GM12891 (cell line): ENCODE results near the gene PARP4.
"Not testable (repeated sequence)": the region's sequence is repeated elsewhere in the genome, so short reads cannot be mapped to it uniquely, and the experiment has no call there.

Experiments
- DNase-seq: peaks from one replicate; pipeline ENCODE4 v3.0.0; 2011; ENCODE audit warnings: low spot score; ENCODE audit not compliant: insufficient read length
- FAIRE-seq: peaks from 2 replicates; lab custom pipeline; 2011; peaks lifted over from hg19 to GRCh38; lab: Jason Lieb, UNC
- PAX5 ChIP-seq: IDR thresholded peaks from 2 replicates; pipeline ENCODE4 v1.6.1; 2011; ENCODE audit warnings: low read length, moderate library complexity, mild to moderate bottlenecking; ENCODE audit not compliant: insufficient read depth, severe bottlenecking
- POLR2A ChIP-seq: IDR thresholded peaks from 2 replicates; pipeline ENCODE4 v1.6.1; 2011; ENCODE audit warnings: low read depth, low read length, control low read depth
- POLR2AphosphoS5 ChIP-seq: IDR thresholded peaks from 2 replicates; pipeline ENCODE4 v1.6.1; 2011; ENCODE audit warnings: low read depth, low read length, control low read depth
- POU2F2 ChIP-seq: IDR thresholded peaks from 2 replicates; pipeline ENCODE4 v1.6.1; 2011; ENCODE audit warnings: low read depth, mild to moderate bottlenecking, control low read depth, low read length, moderate library complexity
- SPI1 ChIP-seq: IDR thresholded peaks from 2 replicates; pipeline ENCODE4 v1.6.1; 2011; ENCODE audit warnings: low read depth, low read length, control low read depth
- TAF1 ChIP-seq: IDR thresholded peaks from 2 replicates; pipeline ENCODE4 v1.6.1; 2011; ENCODE audit warnings: low read depth, low read length, control low read depth

Gene PARP4

DNA sequence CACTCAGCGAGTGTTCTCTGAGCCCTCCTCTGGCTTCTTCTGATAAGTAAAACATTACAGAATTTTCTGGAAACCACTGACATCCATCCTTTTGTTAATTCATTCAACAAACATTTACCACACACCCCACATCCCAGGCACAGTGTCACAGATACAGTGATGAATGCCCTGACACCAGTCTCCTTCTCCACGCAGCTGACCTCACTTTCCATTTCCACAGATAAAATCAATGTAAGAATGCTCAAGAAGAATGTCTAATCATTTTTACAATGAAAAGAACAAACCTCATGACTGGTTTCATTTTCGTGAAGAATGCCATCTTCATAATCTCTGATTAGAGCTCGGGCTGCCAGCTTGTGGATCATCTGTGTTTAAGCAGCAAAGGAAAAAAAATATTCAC, 69.2 kb downstream of the PARP4 start:
- no peak for TF ChIP-seq SPI1
- no peak for TF ChIP-seq PAX5
- no peak for TF ChIP-seq TAF1
- TF ChIP-seq POLR2AphosphoS5, result no peak
- no peak for TF ChIP-seq POLR2A
- no peak for TF ChIP-seq POU2F2
- no peak for FAIRE-seq
- DNase-seq, result no peak

DNA sequence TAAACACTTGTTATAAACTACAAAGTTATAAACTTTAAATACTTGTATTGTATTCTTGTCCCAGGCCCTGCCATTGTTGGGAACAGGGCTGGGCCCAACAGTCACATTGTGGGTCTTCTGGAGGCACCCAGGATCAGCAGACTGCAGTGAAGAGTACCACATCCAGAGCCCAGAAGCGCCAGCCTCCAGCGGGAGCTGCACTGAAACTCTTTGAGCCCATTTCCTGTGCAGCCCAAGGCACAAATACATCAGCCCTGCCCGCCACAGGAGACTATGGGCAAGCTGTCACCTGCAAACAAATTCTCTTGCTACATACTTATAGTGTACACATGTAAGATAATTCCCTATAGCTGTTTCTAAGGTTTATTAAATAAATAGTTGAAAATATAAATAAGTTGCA, 86.5 kb downstream of the PARP4 start:
- not testable (repeated sequence) for FAIRE-seq, DNase-seq

DNA sequence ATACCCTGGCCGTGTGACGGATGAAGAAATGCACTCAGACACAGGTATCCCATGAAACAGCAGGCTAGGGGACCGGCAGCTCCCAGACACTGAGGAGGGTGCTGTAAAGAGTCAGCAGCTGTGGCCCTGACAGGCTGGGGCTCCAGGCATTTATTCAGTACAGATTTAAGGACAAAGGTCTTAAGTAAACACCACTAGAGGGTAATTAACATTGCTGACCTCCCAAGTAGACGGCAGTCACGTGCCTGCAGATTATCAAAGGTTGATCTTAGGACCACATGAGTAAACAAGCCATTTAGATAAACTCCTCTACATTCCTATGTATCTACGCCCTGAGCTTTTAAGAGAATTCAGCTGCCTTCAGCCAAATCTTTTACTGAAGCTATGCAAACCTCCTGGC, 92.9 kb downstream of the PARP4 start:
- FAIRE-seq, DNase-seq: not testable (repeated sequence)

DNA sequence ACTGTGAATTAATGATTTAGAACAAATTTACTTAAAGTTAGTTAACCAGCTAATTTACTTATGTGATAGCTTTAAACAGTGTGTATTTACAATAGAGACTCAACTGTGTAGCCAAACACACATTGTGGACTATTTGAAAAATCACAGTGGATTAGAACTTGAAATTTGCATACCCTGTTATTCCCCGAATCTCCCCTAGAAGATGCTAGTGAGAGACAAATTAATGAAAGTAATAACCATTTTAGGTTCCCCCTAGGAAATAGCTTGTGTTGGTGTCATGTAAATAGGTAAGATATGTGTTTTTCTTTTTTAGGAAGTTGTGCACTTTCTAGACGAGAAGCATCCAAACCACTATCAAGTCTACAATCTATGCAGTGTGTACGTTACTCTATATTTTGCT, 104.7 kb downstream of the PARP4 start:
- TF ChIP-seq TAF1, result no peak
- TF ChIP-seq POU2F2, result no peak
- TF ChIP-seq POLR2AphosphoS5, result no peak
- TF ChIP-seq SPI1, result no peak
- peak; percentile 28 for FAIRE-seq
- no peak for DNase-seq

DNA sequence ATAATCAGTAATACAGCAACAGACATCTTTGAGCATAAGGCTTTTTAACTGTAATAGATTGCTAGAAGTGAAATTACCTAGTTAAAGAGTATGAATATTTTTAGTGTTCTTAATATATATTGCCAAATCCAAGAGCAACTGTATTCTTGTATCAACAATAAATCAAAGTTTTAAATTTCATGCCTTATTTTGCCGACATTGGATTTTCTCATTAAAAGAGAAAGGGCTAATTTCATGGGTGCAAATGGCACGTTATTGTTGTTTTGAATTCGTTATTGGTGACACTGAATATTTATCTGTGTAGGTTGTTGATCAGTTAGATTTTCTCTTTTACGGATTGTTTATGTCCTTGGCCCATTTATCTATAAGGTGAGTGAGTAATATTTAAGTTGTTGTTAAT, 106.1 kb downstream of the PARP4 start:
- no peak for TF ChIP-seq POLR2AphosphoS5
- DNase-seq (no peak), FAIRE-seq (no peak)

DNA sequence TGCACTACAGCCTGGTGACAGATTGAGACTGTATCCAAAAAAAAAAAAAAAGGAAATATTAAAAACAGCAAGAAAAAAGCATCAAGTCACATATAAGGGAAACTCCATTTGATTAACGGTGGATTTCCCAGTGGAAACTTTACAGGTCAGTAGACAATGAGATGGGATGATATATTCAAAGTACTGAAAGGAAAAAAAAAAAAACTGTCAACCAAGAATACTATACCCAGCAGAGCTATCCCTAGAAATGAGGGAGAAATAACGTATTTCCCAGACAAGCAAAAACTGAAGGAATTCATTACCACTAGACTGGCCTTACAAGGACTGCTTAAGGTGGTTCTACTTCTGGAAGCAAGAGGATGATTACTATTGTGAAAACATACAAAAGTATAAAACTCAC, 115.8 kb downstream of the PARP4 start:
- FAIRE-seq, result no peak

DNA sequence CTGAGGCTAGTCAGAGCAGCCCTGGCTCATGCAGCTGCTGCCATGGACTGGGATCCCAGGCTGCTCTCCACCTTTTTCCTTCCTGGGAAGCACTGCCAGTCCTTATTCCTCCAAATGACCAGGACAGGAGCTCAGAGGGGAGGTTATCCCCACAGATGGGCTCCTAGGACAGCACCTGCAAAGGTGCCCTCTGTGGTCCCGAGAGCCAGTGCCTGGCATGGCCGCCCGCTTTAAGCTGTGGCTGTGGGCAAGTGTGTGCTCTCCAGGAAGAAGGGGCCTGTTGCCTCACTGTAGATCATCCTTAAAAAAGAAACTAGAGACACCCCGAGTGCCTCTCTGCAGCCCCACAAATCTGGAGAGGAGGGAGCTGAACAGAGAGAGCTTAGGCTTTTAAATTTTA, 119.6 kb downstream of the PARP4 start:
- DNase-seq (no peak), FAIRE-seq (no peak)
- no peak for TF ChIP-seq POU2F2
- no peak for TF ChIP-seq POLR2AphosphoS5
- no peak for TF ChIP-seq POLR2A
- no peak for TF ChIP-seq PAX5
- no peak for TF ChIP-seq TAF1
- TF ChIP-seq SPI1, result no peak

More for the DNA sequence above, 115.8 kb downstream of the PARP4 start:
- no peak for DNase-seq
- TF ChIP-seq POLR2AphosphoS5 (no peak), TAF1 (no peak), POU2F2 (no peak), PAX5 (no peak), SPI1 (no peak), POLR2A (no peak)

DNA sequence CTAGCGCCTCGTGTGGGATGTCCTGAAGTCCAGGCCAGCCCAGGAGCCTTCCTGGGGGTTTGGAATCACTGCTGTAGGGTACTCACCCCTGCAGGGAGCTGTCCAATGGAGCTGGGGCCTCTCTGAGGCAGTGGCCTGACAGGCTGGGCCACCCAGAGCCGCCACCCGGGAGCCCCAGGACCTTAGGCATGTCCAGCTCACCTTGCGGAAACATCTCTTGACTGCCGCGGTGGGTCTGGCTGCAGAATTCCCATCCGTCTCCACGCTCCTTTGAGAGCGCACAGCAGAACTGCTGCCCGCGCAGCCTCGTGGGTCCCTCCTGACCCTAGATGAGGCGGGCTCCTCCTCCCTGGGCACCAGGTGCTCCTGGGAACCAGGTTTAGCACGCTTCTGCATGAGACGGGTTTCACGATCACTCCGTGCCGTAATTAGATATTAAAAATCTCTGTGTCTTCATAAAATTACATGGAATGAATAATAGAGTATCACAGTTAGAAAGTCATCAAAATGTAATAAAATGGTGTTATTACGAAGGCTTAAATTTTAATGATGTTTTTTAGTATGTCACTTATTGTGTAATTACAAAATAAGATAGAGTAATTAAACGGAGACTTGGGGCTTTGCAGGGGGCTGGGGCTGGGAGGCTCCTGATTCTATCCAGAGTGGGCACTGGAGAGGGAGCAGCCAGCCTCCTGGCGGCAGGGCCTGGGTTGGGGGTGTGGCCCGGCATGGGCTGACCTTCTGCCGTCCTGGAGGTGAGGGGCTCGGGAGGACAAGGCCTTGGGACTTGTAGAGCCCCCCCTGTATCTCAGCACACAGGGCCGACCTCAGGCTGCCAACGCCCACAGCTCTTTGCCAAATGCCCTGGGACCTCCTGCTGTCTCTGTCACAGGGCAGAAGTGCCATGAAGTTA, 120.6 kb downstream of the PARP4 start:
- not testable (repeated sequence) for FAIRE-seq, DNase-seq

DNA sequence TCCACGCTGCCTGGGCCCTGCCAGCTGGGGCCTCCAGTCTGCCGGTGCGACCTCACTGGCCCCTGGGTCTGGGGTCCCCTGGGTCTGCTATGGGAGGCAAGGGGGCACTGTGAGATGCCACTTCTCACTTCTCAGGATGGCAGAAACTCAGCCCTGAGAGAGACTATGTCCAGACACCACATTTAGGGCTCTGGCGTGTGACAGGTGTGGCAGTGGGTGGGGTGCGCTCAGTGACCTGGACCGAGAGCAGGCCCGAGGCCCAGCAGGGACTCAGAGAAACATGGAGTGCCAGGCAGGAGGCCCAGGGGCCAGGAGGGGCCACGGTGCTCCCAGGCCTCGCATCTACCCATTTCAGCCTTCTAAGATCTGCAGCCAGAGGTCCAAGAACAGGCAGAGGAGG, 121.8 kb downstream of the PARP4 start:
- not testable (repeated sequence) for FAIRE-seq, DNase-seq

DNA sequence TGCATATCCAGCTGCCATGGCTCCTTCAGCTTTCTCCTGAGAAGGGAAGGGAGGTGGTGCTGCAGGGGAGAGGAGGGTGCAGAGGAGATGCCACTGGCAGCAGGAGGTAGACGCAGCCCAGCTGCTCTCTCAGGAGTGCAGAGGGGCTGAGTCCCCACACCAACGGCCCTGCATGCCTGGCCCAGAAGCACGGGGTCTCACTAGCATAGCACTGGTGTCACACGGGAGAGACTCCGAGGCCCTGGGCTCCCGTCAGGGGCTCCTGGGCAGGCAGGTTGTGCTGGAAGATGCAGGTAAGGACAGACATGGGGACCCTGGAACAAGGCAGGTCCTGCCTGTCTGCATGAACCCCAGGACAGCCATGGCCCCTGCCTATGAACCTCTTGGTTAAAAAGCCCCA, 123.1 kb downstream of the PARP4 start:
- DNase-seq, result no peak
- no peak for FAIRE-seq
- TF ChIP-seq POLR2AphosphoS5, result no peak
- no peak for TF ChIP-seq PAX5

DNA sequence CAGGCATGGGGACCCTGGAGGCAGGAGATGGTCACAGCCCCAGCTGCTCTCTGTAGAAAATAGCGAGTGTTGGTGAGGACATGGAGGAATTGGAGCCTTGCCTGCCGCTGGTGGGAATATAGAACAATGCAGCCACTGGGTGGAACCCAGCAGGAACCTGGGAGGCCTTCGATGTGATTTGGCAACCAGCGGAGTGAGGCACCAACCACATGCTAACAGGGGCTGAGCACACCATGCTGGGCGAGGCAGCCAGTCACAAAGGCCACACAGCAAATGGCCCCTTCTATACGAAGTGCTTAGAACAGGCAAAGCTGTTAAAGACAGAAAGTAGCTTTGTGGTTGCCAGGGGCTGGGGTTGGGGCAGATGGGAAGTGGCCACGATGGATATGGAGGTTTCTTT, 123.8 kb downstream of the PARP4 start:
- not testable (repeated sequence) for DNase-seq, FAIRE-seq
